Subcutaneous abdominal adipose tissue (tissue), 5 donors: ENCODE data around the gene DOCK11.

ENCODE experiments used
- H3K27ac ChIP-seq: one replicate; pipeline ENCODE4 v1.7.0; 2013; ENCODE audit warnings: low read depth, mild to moderate bottlenecking, inconsistent platforms, low read length, moderate library complexity
- H3K27me3 ChIP-seq, 5 donors: one replicate each; pipeline ENCODE4 v1.7.0; 2013; ENCODE audit warnings: low read length in 5 of 5, inconsistent platforms in 1 of 5; ENCODE audit not compliant: control insufficient read depth in 5 of 5, insufficient read depth in 4 of 5
- H3K36me3 ChIP-seq, 5 donors: one replicate each; pipeline ENCODE4 v1.7.0; 2013; ENCODE audit warnings: low read length in 5 of 5; ENCODE audit not compliant: control insufficient read depth in 5 of 5, insufficient read depth in 5 of 5
- H3K4me1 ChIP-seq, 5 donors: one replicate each; pipeline ENCODE4 v1.7.0; 2013; ENCODE audit warnings: low read length in 5 of 5, mild to moderate bottlenecking in 3 of 5, moderate library complexity in 1 of 5; ENCODE audit not compliant: control insufficient read depth in 5 of 5, insufficient read depth in 5 of 5
- H3K4me3 ChIP-seq, 5 donors: one replicate each; pipeline ENCODE4 v1.7.0; 2013; ENCODE audit warnings: low read length in 5 of 5, low read depth in 1 of 5
- H3K9ac ChIP-seq, 5 donors: one replicate each; pipeline ENCODE4 v1.7.0; 2013; ENCODE audit warnings: low read length in 5 of 5, mild to moderate bottlenecking in 4 of 5, moderate library complexity in 3 of 5
- H3K9me3 ChIP-seq, 5 donors: one replicate each; pipeline ENCODE4 v1.7.0; 2013; ENCODE audit warnings: low read length in 5 of 5; ENCODE audit not compliant: control insufficient read depth in 5 of 5
- donor health status: healthy.
- donor health status: healthy.
- donor health status: healthy.
- donor health status: healthy.
- donor health status: healthy.

The DOCK11 gene

DNA sequence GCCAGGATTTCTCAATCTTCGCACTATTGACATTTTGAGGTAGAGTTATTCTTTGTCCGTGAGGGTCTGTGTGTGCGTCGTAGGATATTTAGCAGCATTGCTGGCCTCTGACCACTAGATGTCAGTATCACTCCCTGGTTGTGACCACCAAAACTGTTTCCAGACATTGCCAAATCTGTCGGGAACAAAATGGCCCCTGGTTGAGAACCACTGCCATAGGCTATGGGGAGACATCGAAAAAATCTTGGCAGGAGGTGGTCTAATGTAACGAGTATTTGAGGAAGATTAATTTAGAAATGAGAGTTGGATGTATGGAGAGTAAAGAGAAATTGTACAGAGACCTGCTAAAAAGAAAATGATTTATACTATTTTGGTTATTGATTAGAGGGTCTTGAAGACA lies 108.4 kb downstream of the DOCK11 start:
- H3K36me3 ChIP-seq, result peaks cover 10 to 25% (median 14%) of the 10 kb centered on the region in 5 donors
- H3K4me3 ChIP-seq, result no peak overlapping the region

DNA sequence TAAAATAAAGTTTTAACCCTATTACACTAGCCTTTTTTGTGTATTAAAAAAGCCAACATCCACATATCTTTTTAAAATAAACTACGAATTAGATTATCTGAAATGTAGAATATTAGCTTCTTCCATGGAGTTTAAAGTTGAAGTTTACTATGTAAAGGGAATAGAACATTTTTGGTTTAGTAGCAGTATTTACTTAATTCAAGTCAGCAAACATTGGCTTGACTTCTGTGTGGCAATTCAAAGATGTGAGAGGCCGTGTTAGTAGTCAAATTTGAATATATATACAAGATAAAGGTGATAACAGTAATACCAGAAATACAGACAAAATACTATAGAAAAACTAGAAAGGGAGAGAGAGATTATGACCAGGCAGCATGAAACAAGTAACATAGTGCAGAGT lies 116.7 kb downstream of the DOCK11 start:
- H3K9me3 ChIP-seq, result no peaks in the 10 kb centered on the region
- H3K9ac ChIP-seq, result no peak overlapping the region
- H3K4me1 ChIP-seq, result no peaks in the 10 kb centered on the region
- H3K27me3 ChIP-seq, result peaks cover 0 to 7% (median 0%) of the 10 kb centered on the region in 5 donors
- H3K27ac ChIP-seq, result no peak overlapping the region
- H3K4me3 ChIP-seq, result no peak overlapping the region
- H3K36me3 ChIP-seq, result peaks cover 40 to 76% (median 47%) of the 10 kb centered on the region in 5 donors

More for the DNA sequence above, 108.4 kb downstream of the DOCK11 start:
- H3K9ac ChIP-seq, result no peak overlapping the region
- H3K27ac ChIP-seq, result no peak overlapping the region
- no peaks in the 10 kb centered on the region for H3K27me3 ChIP-seq
- no peaks in the 10 kb centered on the region for H3K4me1 ChIP-seq
- no peaks in the 10 kb centered on the region for H3K9me3 ChIP-seq

DNA sequence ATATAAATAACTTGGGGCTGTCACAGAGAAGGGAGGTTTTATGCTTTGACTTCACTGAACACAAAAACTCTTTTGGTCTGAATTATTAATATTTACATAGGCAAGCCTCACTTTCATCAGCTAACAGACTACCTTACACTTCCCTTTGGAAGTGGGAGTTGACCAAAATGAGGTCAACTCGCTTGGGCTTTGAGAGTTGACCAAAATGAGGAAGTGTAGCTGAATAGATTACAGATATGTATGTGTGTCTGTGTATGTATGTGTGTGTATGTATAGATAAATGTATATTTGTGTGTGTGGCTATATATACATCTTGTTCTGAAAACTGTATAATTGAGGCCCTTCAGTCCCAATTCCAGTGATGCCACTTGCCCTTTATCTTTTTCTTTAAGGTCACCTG lies 118.5 kb downstream of the DOCK11 start:
- no peak overlapping the region for H3K9ac ChIP-seq

DNA sequence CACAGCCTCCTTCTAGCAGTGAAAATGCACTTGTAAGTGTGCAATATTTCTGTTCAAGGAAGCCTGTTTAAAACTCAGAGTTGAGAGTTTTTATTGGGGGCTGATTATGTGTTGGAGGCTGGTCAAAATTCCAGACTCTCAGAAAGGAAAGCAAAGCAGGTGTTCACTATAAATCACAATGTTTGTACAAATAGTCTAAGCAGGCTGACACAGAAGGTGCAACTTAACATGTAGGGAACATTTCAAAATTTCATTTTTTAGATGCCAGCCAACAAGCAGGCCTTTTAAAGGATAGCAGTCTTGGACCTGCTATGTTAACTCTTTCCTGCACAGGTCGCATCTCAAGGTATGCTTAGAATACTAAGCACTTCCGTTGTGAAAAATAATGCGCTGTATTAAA lies 119.5 kb downstream of the DOCK11 start:
- Histone ChIP-seq H3K9me3 (no peaks in the 10 kb centered on the region), H3K27me3 (peaks cover 0 to 7% (median 0%) of the 10 kb centered on the region in 5 donors), H3K36me3 (peaks cover 27 to 57% (median 35%) of the 10 kb centered on the region in 5 donors), H3K9ac (no peak overlapping the region), H3K4me1 (no peaks in the 10 kb centered on the region), H3K4me3 (no peak overlapping the region), H3K27ac (no peak overlapping the region)

More for the DNA sequence above, 118.5 kb downstream of the DOCK11 start:
- H3K4me3 ChIP-seq, result no peak overlapping the region
- no peaks in the 10 kb centered on the region for H3K4me1 ChIP-seq
- no peaks in the 10 kb centered on the region for H3K9me3 ChIP-seq
- peaks cover 0 to 7% (median 0%) of the 10 kb centered on the region in 5 donors for H3K27me3 ChIP-seq
- H3K27ac ChIP-seq, result no peak overlapping the region
- H3K36me3 ChIP-seq, result peaks cover 31 to 66% (median 39%) of the 10 kb centered on the region in 5 donors

DNA sequence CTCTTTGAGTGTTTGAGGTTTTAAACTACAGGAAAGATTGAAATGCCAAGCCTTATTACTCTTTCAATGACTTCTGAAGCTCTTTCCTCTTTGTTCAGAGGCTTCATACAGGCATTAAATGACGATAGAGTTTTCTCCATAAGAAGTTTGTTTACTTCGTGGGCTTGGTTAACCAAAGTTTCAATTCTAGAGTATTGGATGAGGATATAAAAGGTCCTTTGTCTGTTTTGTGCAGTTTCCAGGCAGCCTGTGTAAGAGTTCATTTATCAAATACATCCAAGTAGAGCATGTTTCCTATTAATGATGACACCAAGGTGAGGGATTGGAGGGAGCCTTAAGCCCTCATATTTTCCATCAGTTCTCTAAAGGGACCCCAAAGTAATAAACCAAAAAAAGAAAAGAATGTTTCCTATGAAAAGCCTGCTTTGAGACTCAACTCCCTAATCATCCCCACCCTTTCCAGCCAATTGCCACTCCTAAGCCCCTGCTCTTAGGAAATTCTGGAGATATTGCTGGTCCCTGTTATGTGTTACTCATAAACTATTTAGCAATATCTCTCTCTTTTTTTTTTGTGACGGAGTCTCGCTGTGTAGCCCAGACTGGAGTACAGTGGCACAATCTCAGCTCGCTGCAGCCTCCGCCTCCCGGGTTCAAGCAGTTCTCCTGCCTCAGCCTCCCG lies 125.6 kb downstream of the DOCK11 start:
- H3K9me3 ChIP-seq, result no peaks in the 10 kb centered on the region
- H3K36me3 ChIP-seq, result peaks cover 0 to 14% (median 9%) of the 10 kb centered on the region in 5 donors
- peak overlapping the region in 1 of 5 donors; percentile 19 for H3K9ac ChIP-seq
- peaks cover 0 to 3% (median 0%) of the 10 kb centered on the region in 5 donors for H3K4me1 ChIP-seq
- H3K27me3 ChIP-seq, result no peaks in the 10 kb centered on the region
- H3K27ac ChIP-seq, result peak overlapping the region; percentile 70
- no peak overlapping the region for H3K4me3 ChIP-seq

DNA sequence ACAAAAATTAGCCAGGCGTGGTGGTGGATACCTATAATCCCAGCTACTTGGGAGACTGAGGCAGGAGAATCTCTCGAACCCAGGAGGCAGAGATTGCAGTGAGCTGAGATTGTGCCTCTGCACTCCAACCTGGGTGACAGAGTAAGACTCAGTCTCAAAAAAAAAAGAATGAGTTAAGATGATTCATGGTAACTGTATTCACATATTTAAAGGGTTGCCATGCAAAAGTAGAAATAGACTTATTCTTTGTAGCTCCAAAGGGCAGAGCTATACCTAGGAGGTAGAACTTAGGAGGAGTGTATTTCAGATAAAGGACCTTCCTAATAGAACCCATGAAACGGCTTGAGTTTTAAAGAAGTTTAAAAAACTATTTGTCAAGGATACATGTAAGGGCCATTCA lies 127.4 kb downstream of the DOCK11 start:
- no peak overlapping the region for H3K27ac ChIP-seq
- H3K27me3 ChIP-seq, result peaks cover 0 to 3% (median 0%) of the 10 kb centered on the region in 5 donors
- no peak overlapping the region for H3K9ac ChIP-seq
- H3K4me3 ChIP-seq, result no peak overlapping the region
- H3K4me1 ChIP-seq, result peaks cover 0 to 3% (median 0%) of the 10 kb centered on the region in 5 donors
- no peaks in the 10 kb centered on the region for H3K9me3 ChIP-seq
- H3K36me3 ChIP-seq, result peaks cover 4 to 24% (median 12%) of the 10 kb centered on the region in 5 donors

DNA sequence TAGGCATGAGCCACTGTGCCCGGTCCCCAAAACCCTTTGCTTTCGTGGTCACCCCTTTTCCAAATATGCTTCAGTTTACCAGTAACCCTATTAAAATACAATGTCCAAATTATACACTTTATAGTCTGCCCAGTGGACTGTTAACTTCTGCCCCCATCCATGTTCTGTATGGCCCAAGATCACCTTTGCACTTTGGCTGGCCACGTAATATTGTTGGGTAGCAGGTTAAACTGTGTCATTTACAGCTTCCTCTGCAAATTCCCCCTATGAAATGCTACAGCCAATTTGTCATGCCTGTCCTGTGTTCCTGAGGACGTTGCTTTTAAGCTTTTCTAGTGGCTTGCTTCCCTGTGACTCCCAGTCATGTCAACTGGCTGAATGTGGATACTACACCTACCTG lies 130.7 kb downstream of the DOCK11 start:
- H3K27ac ChIP-seq, result no peak overlapping the region
- H3K9ac ChIP-seq, result no peak overlapping the region
- no peaks in the 10 kb centered on the region for H3K4me1 ChIP-seq
- H3K4me3 ChIP-seq, result no peak overlapping the region
- H3K36me3 ChIP-seq, result peaks cover 7 to 38% (median 27%) of the 10 kb centered on the region in 5 donors
- peaks cover 0 to 3% (median 0%) of the 10 kb centered on the region in 5 donors for H3K27me3 ChIP-seq
- no peaks in the 10 kb centered on the region for H3K9me3 ChIP-seq

DNA sequence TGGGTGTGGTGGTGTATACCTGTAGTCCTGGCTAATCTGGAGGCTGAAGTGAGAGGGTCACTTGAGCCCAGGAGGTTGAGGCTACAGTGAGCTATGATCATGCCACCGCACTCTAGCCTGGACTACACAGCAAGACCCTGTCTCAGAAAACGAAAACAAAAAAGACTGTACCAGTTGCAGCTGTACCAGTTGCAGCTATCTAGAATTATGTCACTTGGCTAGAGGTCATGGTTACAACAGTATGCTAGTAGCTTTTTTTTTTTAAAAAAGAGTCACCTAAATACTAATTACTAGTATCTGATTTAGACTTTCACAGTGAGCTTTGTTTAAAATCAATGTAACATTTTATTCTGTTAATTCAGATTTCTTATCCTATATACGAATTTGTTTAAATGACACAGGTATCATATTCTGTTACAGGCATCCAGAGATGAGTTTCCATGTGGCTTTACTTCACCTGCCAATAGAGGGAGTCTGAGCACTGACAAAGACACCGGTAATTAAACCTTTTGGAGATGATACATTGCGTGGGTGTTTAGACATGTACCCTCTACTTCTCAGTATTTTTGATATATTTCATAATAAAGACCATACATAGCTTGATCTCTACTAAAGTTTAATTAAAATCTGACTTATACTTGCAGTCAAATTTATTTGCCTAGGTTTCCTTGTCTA lies 131.6 kb downstream of the DOCK11 start:
- Histone ChIP-seq H3K9me3 (no peaks in the 10 kb centered on the region), H3K27ac (no peak overlapping the region), H3K27me3 (peaks cover 0 to 3% (median 0%) of the 10 kb centered on the region in 5 donors), H3K4me1 (no peaks in the 10 kb centered on the region), H3K4me3 (no peak overlapping the region), H3K36me3 (peaks cover 7 to 43% (median 32%) of the 10 kb centered on the region in 5 donors), H3K9ac (no peak overlapping the region)

DNA sequence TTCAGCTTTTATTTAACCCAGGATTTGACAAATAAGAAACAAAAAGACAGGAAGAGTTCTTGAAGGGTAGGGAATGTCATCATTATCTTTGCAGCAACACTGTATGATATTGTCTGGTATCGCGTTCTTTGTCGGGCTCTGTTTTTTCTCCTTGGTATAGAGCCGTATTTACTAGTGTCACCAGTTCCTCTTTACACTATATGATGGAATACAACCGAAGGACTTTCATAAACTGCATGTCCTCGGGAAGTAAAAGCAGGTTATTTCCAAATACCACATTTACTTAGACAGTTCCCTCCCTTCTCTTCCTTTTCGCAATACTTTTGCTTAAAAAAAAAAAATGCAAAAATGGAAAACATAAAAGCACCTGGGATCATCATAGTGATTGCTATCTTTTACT lies 135.2 kb downstream of the DOCK11 start:
- H3K27me3 ChIP-seq, result peaks cover 0 to 3% (median 0%) of the 10 kb centered on the region in 5 donors
- no peak overlapping the region for H3K4me3 ChIP-seq
- H3K9me3 ChIP-seq, result no peaks in the 10 kb centered on the region
- peaks cover 12 to 52% (median 40%) of the 10 kb centered on the region in 5 donors for H3K36me3 ChIP-seq
- H3K27ac ChIP-seq, result no peak overlapping the region
- H3K4me1 ChIP-seq, result no peaks in the 10 kb centered on the region
- no peak overlapping the region for H3K9ac ChIP-seq

DNA sequence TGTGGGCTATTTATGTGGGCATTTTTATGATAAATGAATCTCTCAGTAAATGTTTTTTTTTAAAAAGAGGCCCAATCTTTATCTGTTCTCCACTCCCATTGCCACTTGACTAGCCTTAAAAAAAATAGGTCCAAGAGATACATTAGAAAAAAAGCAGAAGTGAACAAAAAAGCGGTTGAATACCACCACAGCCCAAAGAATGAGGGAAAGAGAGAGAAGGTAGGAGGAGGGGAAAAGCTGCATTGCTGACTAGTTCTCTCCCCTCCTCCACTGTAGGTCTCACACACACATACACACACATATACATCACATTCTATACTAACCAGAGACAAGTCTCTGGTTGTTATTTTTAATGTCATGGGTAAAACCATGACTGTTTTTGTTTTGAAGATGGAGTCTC lies 136.0 kb downstream of the DOCK11 start:
- H3K27me3 ChIP-seq, result peaks cover 0 to under 1% (median 0%) of the 10 kb centered on the region in 5 donors
- H3K9ac ChIP-seq, result no peak overlapping the region
- peaks cover 9 to 53% (median 39%) of the 10 kb centered on the region in 5 donors for H3K36me3 ChIP-seq
- no peak overlapping the region for H3K27ac ChIP-seq
- no peaks in the 10 kb centered on the region for H3K9me3 ChIP-seq
- no peaks in the 10 kb centered on the region for H3K4me1 ChIP-seq
- no peak overlapping the region for H3K4me3 ChIP-seq
